ENCODE results near the gene TOM1. TPM values are rescaled to one million over a fixed set of nuclear protein-coding genes. Genes with fewer than 3 reads are reported as not detected.

Gene TOM1
- polyA plus RNA-seq, 2 donors: 86.4 to 88.0 TPM

- no peak overlapping the region for H3K27ac ChIP-seq (ENCODE audit: low read depth in 2 of 2, low read length in 1 of 2)
- peaks cover 0 to 9% of the 10 kb centered on the region in 2 donors for H3K4me1 ChIP-seq (ENCODE audit: control insufficient read depth in 2 of 2, insufficient read depth in 2 of 2, low read length in 1 of 2)
- WGBS, 2 donors: 85 to 87% methylated on average over 8 of the region's 8 CpGs
- H3K36me3 ChIP-seq (ENCODE audit: control insufficient read depth in 2 of 2, insufficient read depth in 2 of 2, low read length in 1 of 2): no peaks in the 10 kb centered on the region
- H3K4me3 ChIP-seq (ENCODE audit: low read depth in 1 of 2, low read length in 2 of 2): no peak overlapping the region
- no peaks in the 10 kb centered on the region for H3K27me3 ChIP-seq (ENCODE audit: control insufficient read depth in 1 of 2, insufficient read depth in 2 of 2, low read length in 2 of 2)
- no peaks in the 10 kb centered on the region for H3K9me3 ChIP-seq (ENCODE audit: control insufficient read depth in 2 of 2, insufficient read depth in 1 of 2, low read depth in 1 of 2, low read length in 1 of 2)
These were observed 75.8 kb downstream of the TOM1 start for GRCh38 chr22:35375526-35375925.

GRCh38 chr22:35376728-35377472, 77.2 kb downstream of the TOM1 start:
- peak overlapping the region; percentile 40 to 85 for H3K27ac ChIP-seq (ENCODE audit: low read depth in 2 of 2, low read length in 1 of 2)
- peaks cover 0 to 10% of the 10 kb centered on the region in 2 donors for H3K4me1 ChIP-seq (ENCODE audit: control insufficient read depth in 2 of 2, insufficient read depth in 2 of 2, low read length in 1 of 2)
- H3K9me3 ChIP-seq (ENCODE audit: control insufficient read depth in 2 of 2, insufficient read depth in 1 of 2, low read depth in 1 of 2, low read length in 1 of 2): no peaks in the 10 kb centered on the region
- H3K36me3 ChIP-seq (ENCODE audit: control insufficient read depth in 2 of 2, insufficient read depth in 2 of 2, low read length in 1 of 2): no peaks in the 10 kb centered on the region
- H3K4me3 ChIP-seq (ENCODE audit: low read depth in 1 of 2, low read length in 2 of 2): no peak overlapping the region
- no peaks in the 10 kb centered on the region for H3K27me3 ChIP-seq (ENCODE audit: control insufficient read depth in 1 of 2, insufficient read depth in 2 of 2, low read length in 2 of 2)
- 8 to 11% methylated on average over 17 of the region's 17 CpGs for WGBS, 2 donors

- H3K4me1 ChIP-seq (ENCODE audit: control insufficient read depth in 2 of 2, insufficient read depth in 2 of 2, low read length in 1 of 2): peaks cover 0 to 7% of the 10 kb centered on the region in 2 donors
- H3K27me3 ChIP-seq (ENCODE audit: control insufficient read depth in 1 of 2, insufficient read depth in 2 of 2, low read length in 2 of 2): no peaks in the 10 kb centered on the region
- H3K4me3 ChIP-seq (ENCODE audit: low read depth in 1 of 2, low read length in 2 of 2): no peak overlapping the region
- peak overlapping the region in 1 of 2 donors; percentile 44 for H3K27ac ChIP-seq (ENCODE audit: low read depth in 2 of 2, low read length in 1 of 2)
- 75 to 86% methylated on average over 3 of the region's 3 CpGs for WGBS, 2 donors
- no peaks in the 10 kb centered on the region for H3K9me3 ChIP-seq (ENCODE audit: control insufficient read depth in 2 of 2, insufficient read depth in 1 of 2, low read depth in 1 of 2, low read length in 1 of 2)
- no peaks in the 10 kb centered on the region for H3K36me3 ChIP-seq (ENCODE audit: control insufficient read depth in 2 of 2, insufficient read depth in 2 of 2, low read length in 1 of 2)
These were observed 78.0 kb downstream of the TOM1 start for GRCh38 chr22:35377735-35378134.

- Histone ChIP-seq H3K27me3 (ENCODE audit: control insufficient read depth in 1 of 2, insufficient read depth in 2 of 2, low read length in 2 of 2) (no peaks in the 10 kb centered on the region), H3K27ac (ENCODE audit: low read depth in 2 of 2, low read length in 1 of 2) (no peak overlapping the region), H3K36me3 (ENCODE audit: control insufficient read depth in 2 of 2, insufficient read depth in 2 of 2, low read length in 1 of 2) (no peaks in the 10 kb centered on the region), H3K4me3 (ENCODE audit: low read depth in 1 of 2, low read length in 2 of 2) (no peak overlapping the region), H3K9me3 (ENCODE audit: control insufficient read depth in 2 of 2, insufficient read depth in 1 of 2, low read depth in 1 of 2, low read length in 1 of 2) (no peaks in the 10 kb centered on the region), H3K4me1 (ENCODE audit: control insufficient read depth in 2 of 2, insufficient read depth in 2 of 2, low read length in 1 of 2) (peaks cover 0 to 7% of the 10 kb centered on the region in 2 donors)
- 75 to 93% methylated on average over 3 of the region's 3 CpGs for WGBS, 2 donors
These were observed 78.9 kb downstream of the TOM1 start for GRCh38 chr22:35378621-35379020.

- Histone ChIP-seq H3K4me1 (ENCODE audit: control insufficient read depth in 2 of 2, insufficient read depth in 2 of 2, low read length in 1 of 2) (peaks cover 0 to 7% of the 10 kb centered on the region in 2 donors), H3K9me3 (ENCODE audit: control insufficient read depth in 2 of 2, insufficient read depth in 1 of 2, low read depth in 1 of 2, low read length in 1 of 2) (no peaks in the 10 kb centered on the region), H3K27me3 (ENCODE audit: control insufficient read depth in 1 of 2, insufficient read depth in 2 of 2, low read length in 2 of 2) (no peaks in the 10 kb centered on the region), H3K27ac (ENCODE audit: low read depth in 2 of 2, low read length in 1 of 2) (no peak overlapping the region), H3K36me3 (ENCODE audit: control insufficient read depth in 2 of 2, insufficient read depth in 2 of 2, low read length in 1 of 2) (no peaks in the 10 kb centered on the region), H3K4me3 (ENCODE audit: low read depth in 1 of 2, low read length in 2 of 2) (no peak overlapping the region)
- 72 to 87% methylated on average over 10 of the region's 10 CpGs for WGBS, 2 donors
These were observed 79.7 kb downstream of the TOM1 start for GRCh38 chr22:35379146-35379993.

GRCh38 chr22:35380013-35380412, 80.3 kb downstream of the TOM1 start:
- peak overlapping the region in 1 of 2 donors; percentile 88 for H3K27ac ChIP-seq (ENCODE audit: low read depth in 2 of 2, low read length in 1 of 2)
- H3K9me3 ChIP-seq (ENCODE audit: control insufficient read depth in 2 of 2, insufficient read depth in 1 of 2, low read depth in 1 of 2, low read length in 1 of 2): no peaks in the 10 kb centered on the region
- peaks cover 0 to 7% of the 10 kb centered on the region in 2 donors for H3K4me1 ChIP-seq (ENCODE audit: control insufficient read depth in 2 of 2, insufficient read depth in 2 of 2, low read length in 1 of 2)
- WGBS, 2 donors: 79 to 86% methylated on average over 6 of the region's 6 CpGs
- no peak overlapping the region for H3K4me3 ChIP-seq (ENCODE audit: low read depth in 1 of 2, low read length in 2 of 2)
- H3K27me3 ChIP-seq (ENCODE audit: control insufficient read depth in 1 of 2, insufficient read depth in 2 of 2, low read length in 2 of 2): no peaks in the 10 kb centered on the region
- H3K36me3 ChIP-seq (ENCODE audit: control insufficient read depth in 2 of 2, insufficient read depth in 2 of 2, low read length in 1 of 2): peaks cover 0 to 2% of the 10 kb centered on the region in 2 donors

- H3K27me3 ChIP-seq (ENCODE audit: control insufficient read depth in 1 of 2, insufficient read depth in 2 of 2, low read length in 2 of 2): no peaks in the 10 kb centered on the region
- no peaks in the 10 kb centered on the region for H3K9me3 ChIP-seq (ENCODE audit: control insufficient read depth in 2 of 2, insufficient read depth in 1 of 2, low read depth in 1 of 2, low read length in 1 of 2)
- H3K4me3 ChIP-seq (ENCODE audit: low read depth in 1 of 2, low read length in 2 of 2): peak within 1 kb of the TSS; percentile 60
- peak within 1 kb of the TSS; percentile 84 to 88 for H3K27ac ChIP-seq (ENCODE audit: low read depth in 2 of 2, low read length in 1 of 2)
- 4 to 5% methylated on average over 44 to 47 of the region's 47 CpGs for WGBS, 2 donors
- peaks cover 0 to 3% of the 10 kb centered on the region in 2 donors for H3K36me3 ChIP-seq (ENCODE audit: control insufficient read depth in 2 of 2, insufficient read depth in 2 of 2, low read length in 1 of 2)
- peaks cover 0 to 7% of the 10 kb centered on the region in 2 donors for H3K4me1 ChIP-seq (ENCODE audit: control insufficient read depth in 2 of 2, insufficient read depth in 2 of 2, low read length in 1 of 2)
These were observed 81.1 kb downstream of the TOM1 start, which contains the start of gene HMOX1 for GRCh38 chr22:35380537-35381423. Gene HMOX1 (plus strand): TSS chr22:35381096. CDS start chr22:35381174, 78 bp downstream.

- H3K27me3 ChIP-seq (ENCODE audit: control insufficient read depth in 1 of 2, insufficient read depth in 2 of 2, low read length in 2 of 2): no peaks in the 10 kb centered on the region
- peak overlapping the region; percentile 84 to 88 for H3K27ac ChIP-seq (ENCODE audit: low read depth in 2 of 2, low read length in 1 of 2)
- H3K9me3 ChIP-seq (ENCODE audit: control insufficient read depth in 2 of 2, insufficient read depth in 1 of 2, low read depth in 1 of 2, low read length in 1 of 2): no peaks in the 10 kb centered on the region
- peaks cover 0 to 6% of the 10 kb centered on the region in 2 donors for H3K4me1 ChIP-seq (ENCODE audit: control insufficient read depth in 2 of 2, insufficient read depth in 2 of 2, low read length in 1 of 2)
- WGBS, 2 donors: 48 to 62% methylated on average over 5 of the region's 5 CpGs
- peaks cover 0 to 3% of the 10 kb centered on the region in 2 donors for H3K36me3 ChIP-seq (ENCODE audit: control insufficient read depth in 2 of 2, insufficient read depth in 2 of 2, low read length in 1 of 2)
- H3K4me3 ChIP-seq (ENCODE audit: low read depth in 1 of 2, low read length in 2 of 2): peak overlapping the region; percentile 60
These were observed 81.8 kb downstream of the TOM1 start for GRCh38 chr22:35381424-35382009.
